Measurements from ENCODE around the gene SERPINE1.
A peak's percentile ranks its signal among the peaks of the same experiment; 100 is the strongest.

SERPINE1 gene

DNA sequence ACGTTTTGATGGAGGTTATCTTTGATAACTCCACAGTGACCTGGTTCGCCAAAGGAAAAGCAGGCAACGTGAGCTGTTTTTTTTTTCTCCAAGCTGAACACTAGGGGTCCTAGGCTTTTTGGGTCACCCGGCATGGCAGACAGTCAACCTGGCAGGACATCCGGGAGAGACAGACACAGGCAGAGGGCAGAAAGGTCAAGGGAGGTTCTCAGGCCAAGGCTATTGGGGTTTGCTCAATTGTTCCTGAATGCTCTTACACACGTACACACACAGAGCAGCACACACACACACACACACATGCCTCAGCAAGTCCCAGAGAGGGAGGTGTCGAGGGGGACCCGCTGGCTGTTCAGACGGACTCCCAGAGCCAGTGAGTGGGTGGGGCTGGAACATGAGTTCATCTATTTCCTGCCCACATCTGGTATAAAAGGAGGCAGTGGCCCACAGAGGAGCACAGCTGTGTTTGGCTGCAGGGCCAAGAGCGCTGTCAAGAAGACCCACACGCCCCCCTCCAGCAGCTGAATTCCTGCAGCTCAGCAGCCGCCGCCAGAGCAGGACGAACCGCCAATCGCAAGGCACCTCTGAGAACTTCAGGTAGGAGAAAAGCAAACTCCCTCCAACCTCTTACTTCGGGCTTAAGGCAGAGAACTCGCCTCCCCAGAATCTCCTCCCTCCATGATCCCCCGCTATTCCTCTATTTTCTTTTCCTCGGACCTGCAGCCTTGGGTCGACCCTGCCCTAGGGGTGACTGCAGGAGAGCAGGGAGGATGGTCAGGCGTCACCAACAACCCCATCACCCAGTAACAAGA lies at the start of gene SERPINE1:
TSS of gene SERPINE1 (plus strand) at position 454 of the 809 bp plus-strand sequence. CDS start 1,290 bp downstream, outside the sequence.
- H3K4me3 ChIP-seq (ENCODE audit: low read length) = peak within 1 kb of the TSS; percentile 85
- DNase-seq (ENCODE audit: low read depth) = peak; percentile 92
- TF ChIP-seq, protein P1, sequence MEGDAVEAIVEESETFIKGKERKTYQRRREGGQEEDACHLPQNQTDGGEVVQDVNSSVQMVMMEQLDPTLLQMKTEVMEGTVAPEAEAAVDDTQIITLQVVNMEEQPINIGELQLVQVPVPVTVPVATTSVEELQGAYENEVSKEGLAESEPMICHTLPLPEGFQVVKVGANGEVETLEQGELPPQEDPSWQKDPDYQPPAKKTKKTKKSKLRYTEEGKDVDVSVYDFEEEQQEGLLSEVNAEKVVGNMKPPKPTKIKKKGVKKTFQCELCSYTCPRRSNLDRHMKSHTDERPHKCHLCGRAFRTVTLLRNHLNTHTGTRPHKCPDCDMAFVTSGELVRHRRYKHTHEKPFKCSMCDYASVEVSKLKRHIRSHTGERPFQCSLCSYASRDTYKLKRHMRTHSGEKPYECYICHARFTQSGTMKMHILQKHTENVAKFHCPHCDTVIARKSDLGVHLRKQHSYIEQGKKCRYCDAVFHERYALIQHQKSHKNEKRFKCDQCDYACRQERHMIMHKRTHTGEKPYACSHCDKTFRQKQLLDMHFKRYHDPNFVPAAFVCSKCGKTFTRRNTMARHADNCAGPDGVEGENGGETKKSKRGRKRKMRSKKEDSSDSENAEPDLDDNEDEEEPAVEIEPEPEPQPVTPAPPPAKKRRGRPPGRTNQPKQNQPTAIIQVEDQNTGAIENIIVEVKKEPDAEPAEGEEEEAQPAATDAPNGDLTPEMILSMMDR (conservative IDR thresholded peaks at IDR 0.05; ENCODE audit: low read depth, low read length) = no peak

DNA sequence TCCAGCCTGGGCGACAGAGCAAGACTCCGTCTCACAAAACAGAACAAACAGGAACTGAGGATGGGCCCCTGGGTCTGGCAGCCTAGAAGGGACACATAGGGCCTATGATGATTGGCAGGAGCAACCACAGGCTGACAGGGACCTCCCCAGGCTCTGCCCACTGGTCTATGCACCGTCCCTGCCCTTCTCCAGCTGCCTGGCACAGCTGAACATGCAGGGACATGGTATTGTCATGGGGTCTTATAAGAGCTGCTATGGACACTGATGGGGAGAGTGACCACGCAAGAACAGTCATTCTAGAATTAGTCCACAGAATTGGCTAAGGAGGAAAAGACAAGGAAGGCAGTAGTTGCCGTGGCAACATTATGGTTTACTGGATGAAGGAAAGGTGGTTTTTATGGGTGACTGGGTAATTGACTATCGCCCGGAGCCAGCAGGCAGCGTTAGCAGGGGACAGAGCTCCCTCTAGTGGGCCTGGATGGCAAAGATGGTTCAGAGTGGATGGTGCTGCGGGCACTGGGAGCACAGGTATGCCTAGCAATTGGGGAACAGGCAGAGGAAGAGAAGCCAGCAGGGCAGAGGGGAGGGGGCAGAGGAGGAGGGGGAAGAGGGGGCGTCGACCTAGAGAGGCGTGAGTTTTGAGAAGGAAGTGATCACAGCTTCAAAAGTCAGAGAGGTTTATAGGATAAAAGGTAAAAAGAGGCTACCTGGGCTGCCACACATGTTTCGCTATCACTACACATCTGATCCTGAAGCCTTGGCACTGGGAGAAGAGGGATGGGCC lies 49.4 kb upstream of the SERPINE1 start:
- DNase-seq (ENCODE audit: low read depth) = peak; percentile 48
- no peak overlapping the region for H3K4me3 ChIP-seq (ENCODE audit: low read length)
- TF ChIP-seq, protein P1 (conservative IDR thresholded peaks at IDR 0.05; ENCODE audit: low read depth, low read length) = peak; percentile 99

DNA sequence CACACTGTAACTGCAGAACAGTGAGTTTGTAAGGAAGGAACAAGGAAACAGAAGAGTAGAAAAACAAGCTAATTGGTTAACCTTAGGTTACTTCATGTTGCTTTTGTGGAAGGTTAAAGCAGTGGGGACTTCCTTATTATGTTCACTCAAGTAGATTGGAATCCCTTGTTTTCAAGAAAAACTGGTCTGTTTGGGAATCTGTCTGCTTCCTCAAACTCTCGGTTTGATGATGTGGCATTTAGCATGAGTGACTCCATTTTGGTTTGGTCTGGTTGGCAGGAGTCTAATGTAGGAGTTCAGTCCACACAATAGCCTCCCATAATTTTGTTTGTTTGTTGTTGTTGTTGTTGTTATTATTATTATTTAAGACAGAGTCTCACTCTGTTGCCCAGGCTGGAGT lies 45.5 kb upstream of the SERPINE1 start:
- H3K4me3 ChIP-seq (ENCODE audit: low read length) = no peak overlapping the region
- TF ChIP-seq, protein P1 (conservative IDR thresholded peaks at IDR 0.05; ENCODE audit: low read depth, low read length) = no peak
- no peak for DNase-seq (ENCODE audit: low read depth)

DNA sequence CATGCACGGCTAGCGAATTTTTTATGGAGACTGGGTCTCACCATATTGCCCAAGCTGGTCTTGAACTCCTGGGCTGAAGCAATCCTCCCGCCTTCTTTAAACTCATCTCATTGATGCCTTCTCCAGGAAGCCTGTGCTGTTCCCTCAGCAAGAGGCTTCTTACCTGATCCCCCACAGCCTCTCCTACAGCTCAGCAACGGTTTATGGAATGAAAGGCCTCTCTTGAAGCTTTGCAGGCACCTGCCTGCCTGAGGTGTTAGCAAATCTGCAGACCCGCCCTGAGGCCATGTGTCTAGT lies 42.1 kb upstream of the SERPINE1 start:
- peak overlapping the region; percentile 55 for H3K4me3 ChIP-seq (ENCODE audit: low read length)
- TF ChIP-seq, protein P1 (conservative IDR thresholded peaks at IDR 0.05; ENCODE audit: low read depth, low read length) = no peak
- no peak for DNase-seq (ENCODE audit: low read depth)

DNA sequence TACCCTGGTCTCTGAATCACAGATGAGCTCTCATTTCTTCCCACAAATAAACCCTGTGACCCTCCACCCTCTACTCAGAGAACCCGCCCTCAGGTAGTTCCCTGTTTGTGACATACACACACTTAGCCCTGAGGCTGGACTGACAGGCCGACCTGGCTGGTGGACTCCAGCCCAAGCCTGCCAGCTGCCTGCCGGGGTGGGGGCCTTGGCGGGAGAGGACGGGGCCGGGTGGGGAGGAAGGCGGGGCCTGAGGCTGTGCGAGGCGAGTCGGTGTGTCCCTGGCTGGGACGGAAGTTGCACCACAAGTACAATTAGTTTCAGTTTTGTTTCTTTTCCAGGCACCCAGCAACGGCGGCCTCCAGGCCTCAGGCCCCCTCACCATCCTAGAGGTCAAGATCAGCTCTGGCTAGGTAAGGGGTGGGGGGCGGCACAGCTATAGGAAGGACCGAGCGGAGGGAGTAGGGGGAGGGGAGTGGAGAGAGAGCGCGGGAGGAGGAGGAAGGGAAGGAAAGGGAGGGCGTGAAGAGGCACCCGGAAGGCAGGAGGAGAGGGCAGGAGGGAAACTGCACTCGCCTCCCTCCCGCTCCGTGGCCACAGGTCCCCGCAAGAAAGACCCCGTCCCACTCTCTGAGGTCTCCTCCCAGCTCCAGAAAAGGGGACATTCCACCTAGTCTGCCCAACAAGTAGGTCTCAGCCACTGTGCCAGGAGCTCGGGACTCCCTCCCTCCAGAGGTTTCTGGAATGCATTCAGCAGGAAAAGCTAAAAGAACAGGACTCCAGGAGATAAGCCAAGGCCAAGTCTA lies 41.5 kb upstream of the SERPINE1 start, which contains the start of gene TRIM56:
TSS of gene TRIM56 (plus strand) at position 320 of the 803 bp plus-strand sequence. CDS start 1,832 bp downstream, outside the sequence.
- DNase-seq (ENCODE audit: low read depth) = peak; percentile 56
- peak within 1 kb of the TSS; percentile 55 for H3K4me3 ChIP-seq (ENCODE audit: low read length)
- TF ChIP-seq, protein P1 (conservative IDR thresholded peaks at IDR 0.05; ENCODE audit: low read depth, low read length) = no peak

DNA sequence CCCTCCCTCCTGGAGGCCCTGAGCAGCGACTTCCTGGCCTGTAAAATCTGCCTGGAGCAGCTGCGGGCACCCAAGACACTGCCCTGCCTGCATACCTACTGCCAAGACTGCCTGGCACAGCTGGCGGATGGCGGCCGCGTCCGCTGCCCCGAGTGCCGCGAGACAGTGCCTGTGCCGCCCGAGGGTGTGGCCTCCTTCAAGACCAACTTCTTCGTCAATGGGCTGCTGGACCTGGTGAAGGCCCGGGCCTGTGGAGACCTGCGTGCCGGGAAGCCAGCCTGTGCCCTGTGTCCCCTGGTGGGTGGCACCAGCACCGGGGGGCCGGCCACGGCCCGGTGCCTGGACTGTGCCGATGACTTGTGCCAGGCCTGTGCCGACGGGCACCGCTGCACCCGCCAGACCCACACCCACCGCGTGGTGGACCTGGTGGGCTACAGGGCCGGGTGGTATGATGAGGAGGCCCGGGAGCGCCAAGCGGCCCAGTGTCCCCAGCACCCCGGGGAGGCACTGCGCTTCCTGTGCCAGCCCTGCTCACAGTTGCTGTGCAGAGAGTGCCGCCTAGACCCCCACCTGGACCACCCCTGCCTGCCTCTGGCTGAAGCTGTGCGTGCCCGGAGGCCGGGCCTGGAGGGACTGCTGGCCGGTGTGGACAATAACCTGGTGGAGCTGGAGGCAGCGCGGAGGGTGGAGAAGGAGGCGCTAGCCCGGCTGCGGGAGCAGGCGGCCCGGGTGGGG lies 39.4 kb upstream of the SERPINE1 start:
- TF ChIP-seq, protein P1 (conservative IDR thresholded peaks at IDR 0.05; ENCODE audit: low read depth, low read length) = no peak
- no peak for DNase-seq (ENCODE audit: low read depth)
- H3K4me3 ChIP-seq (ENCODE audit: low read length) = no peak overlapping the region

Data from retinal pigment epithelial cell (primary cell).